Measurements from ENCODE around the gene ZNF213. TPM values are rescaled to one million over a fixed set of nuclear protein-coding genes. Genes with fewer than 3 reads are reported as not detected.
A peak's percentile ranks its signal among the peaks of the same experiment; 100 is the strongest.

ZNF213 gene
- total RNA-seq, 1 donor from 2014 or later = 13.4 TPM

DNA sequence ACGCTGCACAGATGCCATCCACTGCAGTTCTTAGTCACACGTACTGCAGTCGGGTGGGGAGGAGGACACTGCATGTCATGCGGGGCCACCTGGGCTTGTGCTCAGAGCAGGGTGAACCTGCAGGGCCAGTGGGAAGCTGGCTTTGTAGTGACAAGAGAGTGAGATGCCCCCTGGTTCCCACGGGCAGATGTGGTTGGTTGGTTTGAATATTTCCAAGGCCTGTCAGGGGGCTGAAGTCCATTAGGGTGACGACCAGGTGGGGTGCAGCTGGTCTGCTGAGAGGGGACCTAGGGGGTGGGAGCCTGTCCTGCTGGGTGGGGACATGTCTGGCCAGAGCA, 14.3 kb downstream of the ZNF213 start:
- Mint-ChIP-seq H3K27ac (no peak overlapping the region), H3K36me3 (ENCODE audit: insufficient read depth) (no peaks in the 10 kb centered on the region)

GRCh38 chr16:3149630-3150345, 15.0 kb downstream of the ZNF213 start:
- peak overlapping the region; percentile 94 for H3K27ac Mint-ChIP-seq
- H3K27me3 Mint-ChIP-seq = peaks cover 27% of the 10 kb centered on the region
- TF ChIP-seq, protein P1, sequence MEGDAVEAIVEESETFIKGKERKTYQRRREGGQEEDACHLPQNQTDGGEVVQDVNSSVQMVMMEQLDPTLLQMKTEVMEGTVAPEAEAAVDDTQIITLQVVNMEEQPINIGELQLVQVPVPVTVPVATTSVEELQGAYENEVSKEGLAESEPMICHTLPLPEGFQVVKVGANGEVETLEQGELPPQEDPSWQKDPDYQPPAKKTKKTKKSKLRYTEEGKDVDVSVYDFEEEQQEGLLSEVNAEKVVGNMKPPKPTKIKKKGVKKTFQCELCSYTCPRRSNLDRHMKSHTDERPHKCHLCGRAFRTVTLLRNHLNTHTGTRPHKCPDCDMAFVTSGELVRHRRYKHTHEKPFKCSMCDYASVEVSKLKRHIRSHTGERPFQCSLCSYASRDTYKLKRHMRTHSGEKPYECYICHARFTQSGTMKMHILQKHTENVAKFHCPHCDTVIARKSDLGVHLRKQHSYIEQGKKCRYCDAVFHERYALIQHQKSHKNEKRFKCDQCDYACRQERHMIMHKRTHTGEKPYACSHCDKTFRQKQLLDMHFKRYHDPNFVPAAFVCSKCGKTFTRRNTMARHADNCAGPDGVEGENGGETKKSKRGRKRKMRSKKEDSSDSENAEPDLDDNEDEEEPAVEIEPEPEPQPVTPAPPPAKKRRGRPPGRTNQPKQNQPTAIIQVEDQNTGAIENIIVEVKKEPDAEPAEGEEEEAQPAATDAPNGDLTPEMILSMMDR (IDR thresholded peaks at IDR 0.05; ENCODE audit: unreplicated experiment) = peak; percentile 56
- peak; percentile 51 for DNase-seq (ENCODE audit: low spot score, unreplicated experiment)
- no peaks in the 10 kb centered on the region for H3K36me3 Mint-ChIP-seq (ENCODE audit: insufficient read depth)
- H3K9me3 Mint-ChIP-seq (ENCODE audit: low read depth) = no peaks in the 10 kb centered on the region
- H3K4me1 Mint-ChIP-seq (ENCODE audit: low read depth) = peaks cover 3% of the 10 kb centered on the region
- peak overlapping the region; percentile 87 for H3K4me3 Mint-ChIP-seq (ENCODE audit: low read depth)

More for the DNA sequence above, 14.3 kb downstream of the ZNF213 start:
- H3K9me3 Mint-ChIP-seq (ENCODE audit: low read depth) = no peaks in the 10 kb centered on the region
- peak overlapping the region; percentile 87 for H3K4me3 Mint-ChIP-seq (ENCODE audit: low read depth)
- H3K4me1 Mint-ChIP-seq (ENCODE audit: low read depth) = peaks cover 3% of the 10 kb centered on the region
- H3K27me3 Mint-ChIP-seq = peaks cover 24% of the 10 kb centered on the region
- TF ChIP-seq, protein P1 (IDR thresholded peaks at IDR 0.05; ENCODE audit: unreplicated experiment) = no peak
- no peak for DNase-seq (ENCODE audit: low spot score, unreplicated experiment)

DNA sequence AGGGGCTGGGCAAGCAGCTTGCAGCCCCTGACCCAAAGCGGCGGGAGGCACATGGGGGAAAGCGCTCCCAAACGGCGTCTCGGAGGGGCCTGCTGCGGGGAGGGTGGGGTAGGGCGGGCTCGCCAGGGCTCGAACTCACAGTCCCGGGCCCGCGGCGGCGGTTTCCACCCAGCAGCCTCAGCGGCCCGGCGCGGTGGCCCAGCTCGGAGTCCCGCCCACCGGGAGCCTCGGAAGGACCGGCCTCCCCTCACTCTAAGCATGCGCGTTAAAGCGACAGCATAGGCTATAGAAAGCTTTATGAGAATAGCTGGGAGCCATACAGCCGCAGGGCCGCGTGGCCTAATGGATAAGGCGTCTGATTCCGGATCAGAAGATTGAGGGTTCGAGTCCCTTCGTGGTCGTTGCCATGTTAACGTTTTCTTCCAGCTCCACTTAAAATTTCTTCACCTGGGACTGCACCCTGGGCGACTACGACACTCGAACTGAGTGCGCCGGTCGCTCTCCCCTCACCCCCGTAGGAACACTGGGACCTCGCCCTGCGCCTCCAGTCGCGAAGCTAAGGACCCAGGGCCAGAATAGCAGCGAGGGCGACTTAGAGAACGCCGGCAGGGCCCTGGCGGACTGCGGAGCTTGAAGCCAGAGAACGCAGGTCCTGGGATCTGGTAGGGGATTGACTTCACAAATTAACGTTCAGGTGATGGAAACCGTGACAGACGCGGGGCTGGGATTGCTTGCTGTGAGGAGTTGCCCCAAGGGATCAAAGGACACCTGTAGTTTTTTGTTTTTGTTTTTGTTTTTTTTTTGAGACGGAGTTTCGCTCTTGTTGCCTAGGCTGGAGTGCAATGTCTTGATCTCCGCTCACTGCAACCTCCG, 15.8 kb downstream of the ZNF213 start:
- H3K4me3 Mint-ChIP-seq (ENCODE audit: low read depth) = peak overlapping the region; percentile 87
- peak overlapping the region; percentile 98 for H3K27ac Mint-ChIP-seq
- H3K36me3 Mint-ChIP-seq (ENCODE audit: insufficient read depth) = no peaks in the 10 kb centered on the region
- H3K27me3 Mint-ChIP-seq = peaks cover 32% of the 10 kb centered on the region
- peak; percentile 98 for DNase-seq (ENCODE audit: low spot score, unreplicated experiment)
- no peaks in the 10 kb centered on the region for H3K9me3 Mint-ChIP-seq (ENCODE audit: low read depth)
- TF ChIP-seq, protein P1 (IDR thresholded peaks at IDR 0.05; ENCODE audit: unreplicated experiment) = no peak
- peaks cover 3% of the 10 kb centered on the region for H3K4me1 Mint-ChIP-seq (ENCODE audit: low read depth)

GRCh38 chr16:3152027-3152276, 17.1 kb downstream of the ZNF213 start:
- DNase-seq (ENCODE audit: low spot score, unreplicated experiment) = no peak
- Mint-ChIP-seq H3K27ac (peak overlapping the region; percentile 99), H3K27me3 (peaks cover 38% of the 10 kb centered on the region), H3K9me3 (ENCODE audit: low read depth) (no peaks in the 10 kb centered on the region), H3K4me1 (ENCODE audit: low read depth) (peaks cover 3% of the 10 kb centered on the region), H3K36me3 (ENCODE audit: insufficient read depth) (no peaks in the 10 kb centered on the region), H3K4me3 (ENCODE audit: low read depth) (peak overlapping the region; percentile 69)
- TF ChIP-seq, protein P1 (IDR thresholded peaks at IDR 0.05; ENCODE audit: unreplicated experiment) = no peak

DNA sequence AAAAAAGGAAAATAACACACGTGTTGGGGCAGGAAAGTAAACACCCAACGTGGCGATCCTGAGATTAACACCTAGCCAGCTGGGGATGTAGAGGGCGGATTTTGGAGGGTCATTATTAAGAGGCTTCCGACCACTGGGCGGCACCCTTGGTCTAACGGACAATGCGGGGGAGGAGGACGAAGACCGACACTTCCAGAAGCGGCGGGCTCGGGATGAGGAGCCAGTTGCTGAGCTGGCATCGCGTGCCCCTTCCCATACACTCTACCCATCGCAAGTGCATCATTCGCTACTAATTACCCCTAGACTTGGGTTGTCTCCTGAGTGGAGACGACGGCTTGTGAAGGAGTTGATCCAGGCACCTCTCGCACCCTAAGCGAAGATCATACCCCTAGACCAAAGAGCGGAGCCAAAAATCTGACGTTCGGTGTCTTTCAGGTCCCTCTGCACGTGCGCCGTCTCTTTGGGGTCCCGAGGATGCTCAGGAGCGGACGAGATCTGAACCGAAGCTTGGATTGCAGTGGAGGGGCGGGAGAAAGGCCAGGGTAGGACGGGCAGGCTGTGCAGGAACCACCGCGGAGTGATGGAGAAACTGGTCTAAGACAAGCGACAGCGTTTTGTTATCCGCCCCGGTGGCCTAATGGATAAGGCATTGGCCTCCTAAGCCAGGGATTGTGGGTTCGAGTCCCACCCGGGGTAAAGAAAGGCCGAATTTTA, 17.6 kb downstream of the ZNF213 start:
- Mint-ChIP-seq H3K4me1 (ENCODE audit: low read depth) (peaks cover 3% of the 10 kb centered on the region), H3K9me3 (ENCODE audit: low read depth) (no peaks in the 10 kb centered on the region), H3K36me3 (ENCODE audit: insufficient read depth) (no peaks in the 10 kb centered on the region), H3K27ac (peak overlapping the region; percentile 99), H3K4me3 (ENCODE audit: low read depth) (peak overlapping the region; percentile 69), H3K27me3 (peaks cover 41% of the 10 kb centered on the region)
- TF ChIP-seq, protein P1 (IDR thresholded peaks at IDR 0.05; ENCODE audit: unreplicated experiment) = peak; percentile 39
- DNase-seq (ENCODE audit: low spot score, unreplicated experiment) = peak; percentile 71

Data from progenitor cell of endocrine pancreas (in vitro differentiated cells).